Measurements from ENCODE around the gene EPHA1. TPM values are rescaled to one million over a fixed set of nuclear protein-coding genes. Genes with fewer than 3 reads are reported as not detected.

Gene EPHA1
- polyA plus RNA-seq, 1 experiment: 0.09 TPM

GRCh38 chr7:143443153-143443552 is 34.5 kb upstream of the EPHA1 start, which contains the start of gene TAS2R60:
TSS of gene TAS2R60 (plus strand) at chr7:143443453. CDS start at chr7:143443453, 0 bp downstream.
- DNase-seq (ENCODE audit: low read depth, low spot score): no peak
- ChIA-PET CTCF (no interaction called here), POLR2A (no interaction called here)
- Histone ChIP-seq H3K9me3 (ENCODE audit: control insufficient read depth, insufficient read depth, low read length) (no peaks in the 10 kb centered on the region), H3K27me3 (ENCODE audit: control insufficient read depth, insufficient read depth, low read length) (peaks cover 4% of the 10 kb centered on the region), H3K27ac (ENCODE audit: low read depth, low read length) (no peak within 1 kb of the TSS), H3K4me3 (ENCODE audit: low read depth, low read length) (no peak within 1 kb of the TSS)
- no peak for TF ChIP-seq CTCF (IDR thresholded peaks at IDR 0.05; ENCODE audit: low read depth, low read length)

DNA sequence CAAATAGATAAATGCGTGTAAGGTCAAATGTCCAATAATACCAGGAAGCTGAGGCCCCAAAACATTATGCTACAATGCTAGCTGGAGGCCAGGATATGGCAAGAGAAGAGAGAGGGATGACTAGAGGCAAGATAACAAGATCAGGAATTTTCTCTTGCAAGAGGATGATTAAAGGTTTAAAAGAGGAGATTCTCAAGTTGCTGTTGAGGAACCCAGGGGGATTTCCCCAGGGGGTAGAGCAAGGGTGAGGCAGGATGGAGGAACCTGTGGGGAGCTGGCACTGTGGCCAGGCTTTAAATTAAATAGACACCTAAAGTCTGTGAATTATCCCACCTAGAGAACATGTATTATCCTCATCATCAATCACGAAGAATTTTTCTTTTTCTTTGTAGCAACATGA is 31.2 kb upstream of the EPHA1 start:
- no peak overlapping the region for H3K4me3 ChIP-seq (ENCODE audit: low read depth, low read length)
- H3K27ac ChIP-seq (ENCODE audit: low read depth, low read length): no peak overlapping the region
- H3K27me3 ChIP-seq (ENCODE audit: control insufficient read depth, insufficient read depth, low read length): no peaks in the 10 kb centered on the region
- POLR2A ChIA-PET: no interaction called here
- TF ChIP-seq CTCF (IDR thresholded peaks at IDR 0.05; ENCODE audit: low read depth, low read length): no peak
- CTCF ChIA-PET: interaction anchor here (2.0 kb wide), 1 partner anchor 199 kb away, joined by 6 read pairs; no protein-coding TSS in a partner anchor
- DNase-seq (ENCODE audit: low read depth, low spot score): no peak
- no peaks in the 10 kb centered on the region for H3K9me3 ChIP-seq (ENCODE audit: control insufficient read depth, insufficient read depth, low read length)

- no peak for TF ChIP-seq CTCF (IDR thresholded peaks at IDR 0.05; ENCODE audit: low read depth, low read length)
Observed at GRCh38 chr7:143437578-143437977, 28.9 kb upstream of the EPHA1 start.

GRCh38 chr7:143436325-143436946 is 27.8 kb upstream of the EPHA1 start:
- TF ChIP-seq CTCF (IDR thresholded peaks at IDR 0.05; ENCODE audit: low read depth, low read length): no peak
- H3K27ac ChIP-seq (ENCODE audit: low read depth, low read length): no peak overlapping the region
- POLR2A ChIA-PET: no interaction called here
- no peaks in the 10 kb centered on the region for H3K9me3 ChIP-seq (ENCODE audit: control insufficient read depth, insufficient read depth, low read length)
- DNase-seq (ENCODE audit: low read depth, low spot score): no peak
- no peaks in the 10 kb centered on the region for H3K27me3 ChIP-seq (ENCODE audit: control insufficient read depth, insufficient read depth, low read length)
- CTCF ChIA-PET: interaction anchor here (0.6 kb wide), 1 partner anchor 196 kb away, joined by 3 read pairs; no protein-coding TSS in a partner anchor
- H3K4me3 ChIP-seq (ENCODE audit: low read depth, low read length): no peak overlapping the region

More at GRCh38 chr7:143437578-143437977, 28.9 kb upstream of the EPHA1 start:
- Histone ChIP-seq H3K9me3 (ENCODE audit: control insufficient read depth, insufficient read depth, low read length) (no peaks in the 10 kb centered on the region), H3K27me3 (ENCODE audit: control insufficient read depth, insufficient read depth, low read length) (no peaks in the 10 kb centered on the region), H3K4me3 (ENCODE audit: low read depth, low read length) (no peak overlapping the region), H3K27ac (ENCODE audit: low read depth, low read length) (no peak overlapping the region)
- no peak for DNase-seq (ENCODE audit: low read depth, low spot score)
- ChIA-PET CTCF (no interaction called here), POLR2A (no interaction called here)

DNA sequence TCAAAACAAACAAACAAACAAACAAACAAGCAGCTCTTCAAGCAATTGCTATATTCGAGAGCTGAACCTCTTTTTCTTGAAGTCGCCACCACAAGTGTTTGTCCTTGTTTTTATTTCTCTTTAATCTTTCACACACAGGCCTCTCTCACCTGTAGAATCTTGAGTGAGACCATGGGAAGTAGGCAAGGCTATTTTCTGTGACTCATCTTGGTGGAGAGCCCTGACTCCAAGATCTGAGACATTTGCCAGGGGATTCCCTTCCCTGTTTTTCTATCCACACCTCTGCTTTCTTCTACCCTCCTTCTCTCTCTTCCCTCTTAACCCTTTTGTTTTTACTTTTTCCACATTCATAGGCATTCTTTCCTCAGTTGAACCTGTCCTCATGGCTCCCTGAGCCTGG is 26.6 kb upstream of the EPHA1 start:
- CTCF ChIA-PET: interaction anchor here (0.9 to 1.6 kb wide), 2 partner anchors 195 to 220 kb away, joined by 3 read pairs; no protein-coding TSS in a partner anchor
- Histone ChIP-seq H3K4me3 (ENCODE audit: low read depth, low read length) (no peak overlapping the region), H3K27me3 (ENCODE audit: control insufficient read depth, insufficient read depth, low read length) (no peaks in the 10 kb centered on the region), H3K27ac (ENCODE audit: low read depth, low read length) (no peak overlapping the region), H3K9me3 (ENCODE audit: control insufficient read depth, insufficient read depth, low read length) (no peaks in the 10 kb centered on the region)
- no peak for TF ChIP-seq CTCF (IDR thresholded peaks at IDR 0.05; ENCODE audit: low read depth, low read length)
- POLR2A ChIA-PET: no interaction called here
- DNase-seq (ENCODE audit: low read depth, low spot score): no peak

All from AG04450 (cell line).